ENCODE results near the gene POC5. TPM values are rescaled to one million over a fixed set of nuclear protein-coding genes. Genes with fewer than 3 reads are reported as not detected.

Gene POC5
- total RNA-seq, 3 donors from 2014 or later, result 7.7 to 13.3 (median 9.5) TPM

- DNase-seq (no peak), ATAC-seq (no peak)
- Histone ChIP-seq H3K9me3 (no peaks in the 10 kb centered on the region), H3K36me3 (ENCODE audit: low read depth) (no peaks in the 10 kb centered on the region), H3K4me3 (no peak overlapping the region), H3K4me1 (ENCODE audit: low read depth) (no peaks in the 10 kb centered on the region)
- intact Hi-C loops (cut with DNase I, micrococcal nuclease), result no loop called here
- TF ChIP-seq, protein P1, sequence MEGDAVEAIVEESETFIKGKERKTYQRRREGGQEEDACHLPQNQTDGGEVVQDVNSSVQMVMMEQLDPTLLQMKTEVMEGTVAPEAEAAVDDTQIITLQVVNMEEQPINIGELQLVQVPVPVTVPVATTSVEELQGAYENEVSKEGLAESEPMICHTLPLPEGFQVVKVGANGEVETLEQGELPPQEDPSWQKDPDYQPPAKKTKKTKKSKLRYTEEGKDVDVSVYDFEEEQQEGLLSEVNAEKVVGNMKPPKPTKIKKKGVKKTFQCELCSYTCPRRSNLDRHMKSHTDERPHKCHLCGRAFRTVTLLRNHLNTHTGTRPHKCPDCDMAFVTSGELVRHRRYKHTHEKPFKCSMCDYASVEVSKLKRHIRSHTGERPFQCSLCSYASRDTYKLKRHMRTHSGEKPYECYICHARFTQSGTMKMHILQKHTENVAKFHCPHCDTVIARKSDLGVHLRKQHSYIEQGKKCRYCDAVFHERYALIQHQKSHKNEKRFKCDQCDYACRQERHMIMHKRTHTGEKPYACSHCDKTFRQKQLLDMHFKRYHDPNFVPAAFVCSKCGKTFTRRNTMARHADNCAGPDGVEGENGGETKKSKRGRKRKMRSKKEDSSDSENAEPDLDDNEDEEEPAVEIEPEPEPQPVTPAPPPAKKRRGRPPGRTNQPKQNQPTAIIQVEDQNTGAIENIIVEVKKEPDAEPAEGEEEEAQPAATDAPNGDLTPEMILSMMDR (IDR thresholded peaks at IDR 0.05), result no peak
These were observed 45.7 kb downstream of the POC5 start for GRCh38 chr5:75671506-75671905.

DNA sequence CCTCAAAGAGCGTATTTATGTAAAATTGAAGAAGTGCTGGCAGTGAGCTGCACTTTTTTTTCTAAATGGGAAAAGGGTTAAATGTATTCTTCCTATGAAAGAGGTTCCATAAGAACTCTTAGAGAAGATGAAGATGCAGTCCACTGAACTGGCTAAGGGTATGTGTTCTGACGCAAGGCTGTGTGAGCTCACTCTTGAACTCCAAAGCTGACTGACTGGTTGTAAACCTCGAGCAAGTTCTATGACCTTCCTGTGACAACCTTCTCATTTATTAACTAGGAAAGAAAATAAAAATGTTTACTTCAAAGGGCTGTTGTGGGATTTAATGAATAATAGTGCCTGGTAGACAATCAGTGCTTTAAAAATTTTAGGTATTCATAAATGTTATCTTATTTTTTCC is 46.7 kb downstream of the POC5 start:
- TF ChIP-seq, protein P1 (IDR thresholded peaks at IDR 0.05), result no peak
- no peaks in the 10 kb centered on the region for H3K9me3 ChIP-seq
- ATAC-seq, result no peak
- intact Hi-C loops (cut with DNase I, micrococcal nuclease), result no loop called here
- H3K36me3 ChIP-seq (ENCODE audit: low read depth), result no peaks in the 10 kb centered on the region
- DNase-seq, result no peak
- no peaks in the 10 kb centered on the region for H3K4me1 ChIP-seq (ENCODE audit: low read depth)
- no peak overlapping the region for H3K4me3 ChIP-seq

DNA sequence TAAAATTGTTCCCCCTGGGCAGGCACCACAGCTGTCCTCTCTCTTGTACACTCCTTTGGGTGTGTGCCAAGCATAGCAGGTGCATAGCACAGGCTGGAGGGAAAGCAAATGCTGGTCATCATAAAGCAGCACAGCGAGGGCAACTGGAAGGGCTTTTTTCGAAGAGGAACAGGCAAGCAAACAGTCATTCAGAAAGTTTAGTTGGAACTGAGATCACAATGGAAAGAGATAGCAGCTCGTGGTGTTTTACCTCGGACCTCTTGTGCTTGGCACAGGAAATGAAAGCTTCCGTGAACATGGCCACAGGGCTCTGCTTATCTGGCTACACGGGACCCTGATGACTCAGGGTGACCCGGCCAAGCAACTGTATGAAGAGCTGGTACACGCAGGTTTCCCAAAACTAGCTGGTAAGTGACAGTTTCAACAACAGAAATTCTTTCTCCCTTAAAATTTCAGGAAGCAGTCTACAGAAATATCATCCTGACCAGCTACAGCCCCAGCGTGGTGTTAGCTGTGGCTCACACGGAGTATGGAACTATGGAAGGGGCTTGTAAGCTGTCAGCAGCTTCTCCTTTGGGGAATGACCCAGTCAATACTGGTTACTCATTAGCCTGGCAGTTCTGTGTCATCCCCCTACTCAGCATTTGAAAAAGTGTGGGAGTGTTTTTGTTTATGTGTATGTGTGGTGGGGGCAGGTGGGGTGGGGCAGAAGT is 48.1 kb downstream of the POC5 start:
- H3K36me3 ChIP-seq (ENCODE audit: low read depth), result no peaks in the 10 kb centered on the region
- TF ChIP-seq, protein P1 (IDR thresholded peaks at IDR 0.05), result no peak
- DNase-seq (peak; percentile 60 to 78 (median 61)), ATAC-seq (peak; percentile 91)
- H3K4me1 ChIP-seq (ENCODE audit: low read depth), result no peaks in the 10 kb centered on the region
- no peaks in the 10 kb centered on the region for H3K9me3 ChIP-seq
- no peak overlapping the region for H3K4me3 ChIP-seq
- intact Hi-C loops (cut with DNase I, micrococcal nuclease), result no loop called here

DNA sequence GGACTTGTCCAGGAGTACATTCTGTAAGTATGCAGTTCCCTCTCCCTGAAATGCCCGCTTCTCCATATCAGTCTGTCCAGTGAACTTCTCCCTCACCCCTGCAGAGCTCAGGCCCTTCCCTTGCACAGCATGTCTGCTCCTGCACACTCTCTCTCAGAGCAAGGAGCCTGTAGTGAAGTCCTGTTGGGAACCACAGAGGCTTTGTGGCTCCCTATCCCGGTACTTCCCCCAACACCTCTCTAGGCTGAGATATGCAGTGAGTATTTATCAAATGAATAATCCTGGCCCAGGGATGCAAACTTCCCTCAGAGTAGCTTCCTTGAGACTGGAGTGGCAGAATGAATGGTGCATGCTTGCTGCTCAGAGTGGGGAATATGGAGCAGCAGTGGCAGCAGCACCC is 48.8 kb downstream of the POC5 start:
- intact Hi-C loops (cut with DNase I, micrococcal nuclease), result no loop called here
- Histone ChIP-seq H3K36me3 (ENCODE audit: low read depth) (no peaks in the 10 kb centered on the region), H3K4me3 (no peak overlapping the region), H3K4me1 (ENCODE audit: low read depth) (no peaks in the 10 kb centered on the region), H3K9me3 (no peaks in the 10 kb centered on the region)
- no peak for DNase-seq
- ATAC-seq, result peak; percentile 33
- TF ChIP-seq, protein P1 (IDR thresholded peaks at IDR 0.05), result no peak

DNA sequence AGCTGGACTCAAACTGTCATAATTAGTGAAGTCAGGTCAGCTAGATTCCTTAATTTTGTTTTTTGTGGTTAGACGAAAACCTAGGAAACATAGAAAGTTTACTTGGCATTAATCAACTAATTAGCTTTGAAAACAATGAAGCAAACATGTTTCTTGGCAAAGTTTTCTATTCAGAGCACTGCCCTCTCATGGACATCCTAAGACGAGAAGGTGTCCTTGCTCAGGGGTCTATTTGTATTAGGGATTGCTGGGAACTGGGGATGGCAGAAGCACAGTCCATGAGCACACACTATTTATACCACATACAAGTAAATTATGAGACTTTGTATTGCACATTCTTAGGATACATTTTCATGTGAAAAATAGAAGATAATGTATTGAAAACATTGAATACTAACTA is 49.7 kb downstream of the POC5 start:
- DNase-seq (no peak), ATAC-seq (no peak)
- TF ChIP-seq, protein P1 (IDR thresholded peaks at IDR 0.05), result no peak
- no peaks in the 10 kb centered on the region for H3K4me1 ChIP-seq (ENCODE audit: low read depth)
- no peak overlapping the region for H3K4me3 ChIP-seq
- H3K9me3 ChIP-seq, result no peaks in the 10 kb centered on the region
- intact Hi-C loops (cut with DNase I, micrococcal nuclease), result no loop called here
- no peaks in the 10 kb centered on the region for H3K36me3 ChIP-seq (ENCODE audit: low read depth)

All from mucosa of descending colon (tissue), 3 donors.